Cortex of kidney (tissue), 1 donor: ENCODE measurements around the gene SEC23B.
"Not testable (repeated sequence)": the region's sequence is repeated elsewhere in the genome, so short reads cannot be mapped to it uniquely, and the experiment has no call there.

Source experiments
- DNase-seq: peaks from one replicate; lab custom pipeline; 2025; lab: John Stamatoyannopoulos, UW

The SEC23B gene

GRCh38 chr20:18526761-18527160 lies 19.0 kb downstream of the SEC23B start:
- DNase-seq: not testable (repeated sequence)

GRCh38 chr20:18527339-18527738 lies 19.6 kb downstream of the SEC23B start:
- DNase-seq: no peak

GRCh38 chr20:18527836-18528235 lies 20.1 kb downstream of the SEC23B start:
- DNase-seq: no peak

GRCh38 chr20:18529041-18529440 lies 21.3 kb downstream of the SEC23B start:
- DNase-seq: no peak

GRCh38 chr20:18532626-18533025 lies 24.9 kb downstream of the SEC23B start:
- no peak for DNase-seq

- DNase-seq: no peak
These were observed 25.8 kb downstream of the SEC23B start for GRCh38 chr20:18533491-18533890.

GRCh38 chr20:18533978-18534644 lies 26.4 kb downstream of the SEC23B start:
- DNase-seq: no peak

GRCh38 chr20:18537651-18538050 lies 29.9 kb downstream of the SEC23B start:
- DNase-seq: no peak

- no peak for DNase-seq
These were observed 34.0 kb downstream of the SEC23B start for GRCh38 chr20:18541741-18542140.

- DNase-seq: no peak
These were observed 35.5 kb downstream of the SEC23B start for GRCh38 chr20:18543216-18543615.

GRCh38 chr20:18543932-18544331 lies 36.2 kb downstream of the SEC23B start:
- no peak for DNase-seq

GRCh38 chr20:18545566-18545965 lies 37.8 kb downstream of the SEC23B start:
- DNase-seq: no peak

GRCh38 chr20:18548465-18548864 lies 40.7 kb downstream of the SEC23B start:
- no peak for DNase-seq

- no peak for DNase-seq
These were observed 46.0 kb downstream of the SEC23B start for GRCh38 chr20:18553746-18554145.

GRCh38 chr20:18566892-18567738 lies 59.4 kb downstream of the SEC23B start, which contains the start of gene SMIM26:
TSS of gene SMIM26 (plus strand) at chr20:18567432. CDS start at chr20:18567479, 47 bp downstream.
- DNase-seq: peak; percentile 17

- no peak for DNase-seq
These were observed 60.0 kb downstream of the SEC23B start for GRCh38 chr20:18567739-18568091.

- no peak for DNase-seq
These were observed 63.3 kb downstream of the SEC23B start for GRCh38 chr20:18571009-18571408.

- no peak for DNase-seq
These were observed 63.8 kb downstream of the SEC23B start for GRCh38 chr20:18571578-18571977.

- DNase-seq: no peak
These were observed 70.2 kb downstream of the SEC23B start for GRCh38 chr20:18577942-18578341.

- no peak for DNase-seq
These were observed 70.8 kb downstream of the SEC23B start for GRCh38 chr20:18578581-18578980.

- no peak for DNase-seq
These were observed 72.3 kb downstream of the SEC23B start for GRCh38 chr20:18580012-18580411.

GRCh38 chr20:18585134-18585533 lies 77.4 kb downstream of the SEC23B start:
- no peak for DNase-seq
